Measurements from ENCODE around the gene FBXO33.
"Not testable (repeated sequence)": the region's sequence is repeated elsewhere in the genome, so short reads cannot be mapped to it uniquely, and the experiment has no call there.

DNA sequence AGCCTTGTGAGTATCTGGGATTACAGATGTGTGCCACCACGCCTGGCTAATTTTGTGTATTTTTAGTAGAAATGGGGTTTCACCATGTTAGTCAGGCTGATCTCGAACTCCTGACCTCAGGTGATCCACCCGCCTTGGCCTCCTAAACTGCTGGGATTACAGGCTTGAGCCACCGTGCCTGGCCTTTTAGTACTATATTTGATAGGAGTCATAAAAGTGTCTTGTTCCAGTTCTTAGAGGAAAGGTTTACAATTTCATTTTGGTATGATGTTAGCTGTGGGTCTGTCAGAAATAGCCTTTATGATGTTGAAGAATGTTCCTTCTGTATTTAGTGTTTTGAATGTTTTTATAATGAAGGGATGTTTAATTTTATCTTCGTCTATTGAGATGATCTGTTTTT, 70.7 kb downstream of the FBXO33 start:
- TF ChIP-seq, protein P1, sequence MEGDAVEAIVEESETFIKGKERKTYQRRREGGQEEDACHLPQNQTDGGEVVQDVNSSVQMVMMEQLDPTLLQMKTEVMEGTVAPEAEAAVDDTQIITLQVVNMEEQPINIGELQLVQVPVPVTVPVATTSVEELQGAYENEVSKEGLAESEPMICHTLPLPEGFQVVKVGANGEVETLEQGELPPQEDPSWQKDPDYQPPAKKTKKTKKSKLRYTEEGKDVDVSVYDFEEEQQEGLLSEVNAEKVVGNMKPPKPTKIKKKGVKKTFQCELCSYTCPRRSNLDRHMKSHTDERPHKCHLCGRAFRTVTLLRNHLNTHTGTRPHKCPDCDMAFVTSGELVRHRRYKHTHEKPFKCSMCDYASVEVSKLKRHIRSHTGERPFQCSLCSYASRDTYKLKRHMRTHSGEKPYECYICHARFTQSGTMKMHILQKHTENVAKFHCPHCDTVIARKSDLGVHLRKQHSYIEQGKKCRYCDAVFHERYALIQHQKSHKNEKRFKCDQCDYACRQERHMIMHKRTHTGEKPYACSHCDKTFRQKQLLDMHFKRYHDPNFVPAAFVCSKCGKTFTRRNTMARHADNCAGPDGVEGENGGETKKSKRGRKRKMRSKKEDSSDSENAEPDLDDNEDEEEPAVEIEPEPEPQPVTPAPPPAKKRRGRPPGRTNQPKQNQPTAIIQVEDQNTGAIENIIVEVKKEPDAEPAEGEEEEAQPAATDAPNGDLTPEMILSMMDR (IDR thresholded peaks at IDR 0.05): not testable (repeated sequence)
- TF ChIP-seq EP300, POLR2A (IDR thresholded peaks at IDR 0.05): not testable (repeated sequence)
